GM18951 (cell line): ENCODE measurements around the gene LENEP.

Experiments used
- POLR2A ChIP-seq: IDR thresholded peaks from 4 replicates; pipeline ENCODE4 v1.6.1; 2011; ENCODE audit warnings: mild to moderate bottlenecking; ENCODE audit not compliant: insufficient read length, insufficient read depth; ENCODE audit errors: extremely low read depth
- in situ Hi-C: fragments of 300-500 bp; cut with MboI; formaldehyde crosslinking; loops from one replicate; pipeline ENCODE4 v1.12.0; 2022; ENCODE audit warnings: low sequenced_read_pairs, mixed read lengths, inconsistent platforms; ENCODE audit not compliant: unreplicated experiment

LENEP gene

DNA sequence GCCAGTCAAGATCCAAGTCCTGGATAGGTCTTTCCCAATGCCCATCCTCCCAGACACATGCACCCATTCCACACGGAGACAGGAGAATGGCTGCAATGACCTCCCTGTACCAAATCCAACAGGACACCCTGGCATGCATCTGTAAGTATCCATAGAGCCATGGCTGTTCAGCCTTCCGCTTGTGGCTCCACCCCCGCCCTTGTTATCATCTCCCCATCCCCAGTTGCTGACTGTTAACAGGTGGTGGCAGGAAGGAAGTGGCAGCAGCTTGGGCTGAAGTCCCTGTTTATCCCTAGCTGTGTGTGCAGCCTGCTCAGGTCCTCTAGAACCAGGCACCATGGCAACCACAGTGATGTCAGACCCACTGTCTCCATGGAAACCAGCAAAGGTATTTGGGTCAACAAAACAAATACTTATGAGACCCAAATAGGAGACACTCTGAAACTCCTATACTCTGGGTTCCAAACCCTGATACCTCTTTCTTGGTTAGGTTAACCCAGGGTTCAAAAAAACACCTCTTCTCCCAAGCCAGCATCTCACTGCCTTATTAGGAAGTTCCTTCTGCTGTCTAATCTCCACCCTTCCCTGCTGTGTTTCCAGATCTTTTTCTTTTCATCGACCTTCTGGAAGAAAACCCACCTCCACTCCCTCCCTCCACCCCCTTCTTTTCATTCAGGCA is 38.2 kb upstream of the LENEP start:
- peak; percentile 9 for TF ChIP-seq POLR2A

DNA sequence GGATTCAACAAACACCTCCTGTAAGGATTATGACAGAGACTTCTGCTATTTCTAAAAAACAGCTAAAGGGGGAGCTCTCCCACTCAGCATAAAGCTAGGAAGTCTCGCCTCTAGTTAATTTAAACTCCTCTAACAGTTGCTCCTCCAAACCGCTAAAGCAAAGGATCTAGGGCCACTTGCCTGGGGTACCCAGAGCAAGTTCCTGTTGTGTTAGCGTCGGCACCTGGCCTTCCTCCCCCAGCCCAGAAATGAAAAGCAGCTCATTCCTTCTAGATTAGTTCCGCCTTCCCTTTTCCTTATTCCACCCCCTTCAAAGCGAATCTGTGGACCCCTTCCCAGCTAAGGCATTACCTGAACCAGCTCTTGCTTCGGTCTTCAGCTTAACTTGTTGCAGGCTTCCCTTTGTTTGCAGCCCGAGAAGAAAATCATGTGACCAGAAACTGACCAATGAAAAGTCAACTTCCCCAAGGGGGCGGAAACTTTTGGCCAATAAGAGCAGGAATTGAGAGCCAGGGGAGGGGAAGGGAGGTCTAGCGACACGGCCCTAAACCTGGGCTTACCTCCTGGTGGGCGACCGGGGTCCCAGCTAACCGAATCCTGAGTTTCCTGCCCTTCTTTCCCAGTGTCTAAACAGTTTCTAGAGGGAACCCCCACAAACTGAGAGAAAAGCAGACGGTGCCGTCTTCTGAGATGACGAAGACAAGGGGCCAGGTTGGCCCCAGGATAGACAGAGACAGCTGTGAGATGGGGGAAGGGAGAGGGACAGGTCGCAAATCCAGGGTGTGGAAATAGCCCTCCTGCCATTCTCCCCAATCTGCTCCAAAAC is 37.5 kb upstream of the LENEP start, which contains the start of gene PBXIP1:
Gene PBXIP1 (minus strand): TSS at position 382 of the 826 bp plus-strand sequence. CDS start 2,378 bp downstream, outside the sequence.
- in situ Hi-C loops = no loop called here
- TF ChIP-seq POLR2A = peak; percentile 7

More for the DNA sequence above, 38.2 kb upstream of the LENEP start:
- in situ Hi-C loops = no loop called here

DNA sequence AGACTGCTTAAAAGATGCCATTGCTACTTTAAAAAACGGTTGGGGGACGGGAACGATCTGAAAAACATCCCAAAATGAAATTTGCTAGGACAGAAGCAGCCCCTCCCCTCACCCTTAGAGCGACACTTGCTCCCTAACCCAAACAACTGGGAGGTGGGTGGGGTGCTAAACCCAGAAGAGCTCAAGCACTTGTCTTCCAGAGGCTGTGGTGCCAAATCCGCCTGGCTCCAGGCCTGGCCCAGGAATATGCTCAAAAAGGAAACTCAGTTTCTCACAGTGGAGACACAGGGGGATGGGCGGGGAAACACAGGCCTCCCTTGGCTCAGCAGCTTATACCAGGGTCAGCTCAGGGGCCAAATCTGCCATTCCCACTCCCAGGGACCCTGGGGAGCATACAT is 36.8 kb upstream of the LENEP start:
- in situ Hi-C loops = no loop called here
- peak; percentile 15 for TF ChIP-seq POLR2A

DNA sequence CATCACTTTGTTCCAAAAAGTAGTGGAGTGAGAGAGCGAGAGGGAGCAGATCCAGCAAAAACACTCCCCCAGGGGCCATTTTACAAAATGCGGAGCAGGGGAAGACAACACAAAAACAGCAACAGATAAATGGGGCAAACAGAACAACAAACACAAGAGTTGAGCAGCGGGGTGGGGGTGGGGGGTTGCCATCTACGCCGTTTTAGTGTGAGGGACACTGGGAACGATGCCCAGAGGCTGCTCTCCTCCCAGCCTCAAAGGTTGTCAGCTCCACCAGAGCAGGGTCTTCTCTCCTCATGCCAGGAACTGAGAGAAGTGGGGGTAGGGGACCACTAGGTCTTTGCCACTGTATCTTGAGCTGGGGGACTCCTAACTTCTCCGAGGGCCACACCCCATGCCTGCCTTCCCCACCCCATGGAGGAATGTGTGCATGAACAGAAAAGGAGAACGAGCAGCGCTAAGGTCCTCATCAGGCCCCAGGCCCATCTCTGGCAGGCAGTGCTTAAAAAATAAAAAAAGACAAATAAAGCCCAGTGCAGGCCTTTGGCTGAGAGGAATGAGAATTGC is 36.2 kb upstream of the LENEP start:
- TF ChIP-seq POLR2A = no peak

DNA sequence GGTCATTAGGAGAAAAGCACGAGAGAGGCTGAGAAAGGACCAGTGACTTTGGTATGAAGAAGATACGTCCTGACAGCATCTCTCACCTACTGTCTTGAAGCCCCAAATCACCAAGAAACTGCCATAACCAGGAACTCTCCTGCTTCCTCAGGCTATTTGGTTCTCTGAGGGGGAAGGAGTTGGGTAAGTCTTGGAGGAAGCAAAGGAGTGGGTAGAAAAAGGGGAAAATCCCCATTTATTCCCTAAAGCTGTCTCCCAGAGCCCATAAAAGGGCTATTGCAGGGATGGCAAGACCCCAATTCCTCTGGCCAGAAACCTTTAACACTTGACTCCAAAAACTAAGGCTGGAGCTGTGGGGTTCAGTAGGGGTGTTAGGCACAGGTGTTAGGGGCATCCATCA is 35.4 kb upstream of the LENEP start:
- in situ Hi-C loops = no loop called here
- no peak for TF ChIP-seq POLR2A

More for the DNA sequence above, 36.2 kb upstream of the LENEP start:
- in situ Hi-C loops = no loop called here

DNA sequence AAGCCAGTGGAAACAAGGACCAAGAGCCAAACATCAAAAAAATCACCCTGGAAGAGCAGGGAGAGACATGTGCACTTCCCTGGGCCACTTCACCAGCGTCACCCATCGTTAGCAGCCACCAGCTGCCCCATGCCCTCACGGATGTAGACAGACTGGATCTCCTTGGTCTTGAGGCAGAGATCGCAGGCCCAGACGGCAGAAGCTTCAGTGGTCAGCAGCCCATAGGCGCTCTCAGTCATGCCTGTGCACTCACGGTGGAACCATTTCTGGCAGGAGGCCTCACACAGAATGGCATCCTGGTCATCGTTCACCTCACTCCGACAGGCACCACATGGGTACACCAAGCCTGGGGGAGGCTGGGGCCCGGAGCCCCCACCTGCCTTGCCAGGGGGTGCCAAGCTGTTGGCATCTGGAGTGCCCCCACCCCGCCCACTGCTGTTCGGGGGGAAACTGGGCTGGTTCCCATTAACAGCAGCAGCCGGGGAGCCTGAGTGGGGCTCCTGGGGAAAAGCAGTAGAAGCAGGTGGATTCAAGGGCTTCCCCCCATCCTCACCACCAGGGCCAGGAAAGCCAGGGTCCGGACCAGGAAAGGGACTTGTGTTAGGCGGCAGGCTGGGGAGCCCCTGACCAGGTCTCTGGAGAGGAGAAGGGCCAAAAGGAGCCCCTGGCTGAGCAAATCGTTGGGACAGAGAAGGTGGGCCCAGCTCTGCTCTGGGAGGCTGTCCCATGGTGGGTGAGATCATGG is 34.5 kb upstream of the LENEP start:
- in situ Hi-C loops = no loop called here
- no peak for TF ChIP-seq POLR2A

DNA sequence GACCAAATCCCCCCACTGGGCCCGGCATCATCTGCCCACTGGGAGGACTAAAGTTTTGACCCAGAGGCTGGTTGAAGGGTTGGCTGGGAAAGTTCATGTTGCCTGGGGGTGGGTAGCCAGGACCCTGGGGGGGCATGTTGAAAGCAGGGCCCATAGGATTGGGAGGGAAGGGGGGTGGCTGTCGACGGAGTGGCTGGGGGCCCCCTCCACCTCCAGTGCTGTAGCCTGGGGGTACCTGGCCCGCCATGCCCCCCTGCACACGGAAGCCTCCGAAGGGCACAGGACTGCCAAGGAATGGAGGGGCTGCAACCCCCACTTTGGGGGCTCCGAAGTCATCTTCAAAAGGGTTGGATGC is 34.0 kb upstream of the LENEP start:
- in situ Hi-C loops = no loop called here
- no peak for TF ChIP-seq POLR2A

DNA sequence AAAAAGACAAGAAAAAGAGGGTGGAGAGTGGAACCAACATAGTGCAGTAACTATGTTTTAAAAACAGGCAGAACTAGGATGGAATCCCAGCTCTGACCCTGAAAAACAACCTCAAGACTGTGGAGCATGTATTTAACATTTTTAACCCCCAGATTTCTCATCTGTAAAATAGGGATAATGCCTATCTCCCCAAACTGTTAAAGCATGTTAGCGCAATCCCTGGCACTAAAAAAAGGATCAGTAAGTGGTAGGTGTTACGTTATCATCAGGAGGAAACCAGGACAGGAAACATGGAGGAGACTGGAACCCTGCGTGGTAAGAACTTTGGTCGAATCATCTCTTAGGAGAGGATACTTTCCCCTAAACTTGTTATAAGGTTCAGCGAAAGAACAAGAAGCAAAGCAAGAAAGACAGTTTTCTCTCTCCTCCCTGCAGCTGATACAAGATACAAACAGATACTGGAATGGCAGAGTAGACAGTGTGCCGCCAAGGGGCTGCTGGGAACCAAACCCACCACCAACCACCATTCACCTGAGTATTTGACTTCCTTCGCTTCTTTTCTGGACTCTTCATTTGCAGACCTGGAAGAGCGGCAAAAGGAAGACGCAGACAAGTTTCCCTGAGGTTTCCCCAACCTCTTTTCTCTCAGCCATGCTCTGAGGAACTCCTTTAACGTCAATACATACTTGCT is 32.8 kb upstream of the LENEP start:
- in situ Hi-C loops = no loop called here
- TF ChIP-seq POLR2A = no peak

DNA sequence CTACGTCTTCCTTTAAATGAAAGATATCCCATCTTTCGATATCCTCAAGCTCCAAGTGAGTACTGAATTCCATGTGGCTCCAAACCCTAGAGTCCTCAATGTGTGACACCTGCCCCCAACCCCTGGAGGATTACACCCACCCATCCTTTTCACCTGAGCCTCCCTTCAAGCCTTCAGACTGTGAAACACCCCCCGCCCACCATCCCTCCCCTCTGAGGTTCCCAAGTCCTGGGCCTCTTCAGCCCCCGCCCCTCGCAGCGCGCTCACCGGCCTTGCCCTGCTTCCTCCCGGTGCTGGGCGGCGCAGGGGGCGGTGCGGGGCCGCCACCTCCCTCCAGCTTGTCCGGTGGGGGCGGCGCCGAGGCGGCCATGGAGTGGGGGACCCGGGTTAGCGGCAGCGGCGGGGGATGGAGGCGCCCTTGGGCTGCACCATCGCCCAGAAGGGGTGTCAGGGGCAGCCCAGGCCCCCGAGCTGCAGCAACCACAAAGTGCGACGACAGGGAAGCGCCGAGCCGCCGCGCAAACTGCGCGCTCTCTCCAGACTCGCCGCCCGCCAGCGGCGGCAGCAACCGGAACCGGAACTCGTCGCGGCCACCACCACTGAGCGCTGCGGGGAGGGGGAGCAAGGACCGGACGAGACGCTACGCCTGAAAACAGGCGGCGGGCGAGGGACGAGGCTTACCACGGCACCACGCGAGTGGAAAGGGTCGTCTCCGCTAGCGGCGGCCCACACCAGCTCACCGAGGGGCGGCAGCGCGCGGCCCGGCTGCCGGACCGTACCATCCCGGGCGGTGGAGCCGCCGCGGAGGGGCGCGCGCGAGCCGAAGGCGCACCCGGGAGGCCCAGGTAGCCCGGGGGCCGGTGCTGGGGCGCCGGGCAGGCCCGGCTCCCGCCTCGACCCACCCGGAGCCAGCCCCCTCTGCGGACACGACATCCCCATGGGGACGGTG is 31.9 kb upstream of the LENEP start, which contains the start of gene PYGO2:
Gene PYGO2 (minus strand): TSS at position 576 of the 949 bp plus-strand sequence. CDS start 206 bp downstream, at position 370.
- in situ Hi-C loops = no loop called here
- TF ChIP-seq POLR2A = peak; percentile 94

DNA sequence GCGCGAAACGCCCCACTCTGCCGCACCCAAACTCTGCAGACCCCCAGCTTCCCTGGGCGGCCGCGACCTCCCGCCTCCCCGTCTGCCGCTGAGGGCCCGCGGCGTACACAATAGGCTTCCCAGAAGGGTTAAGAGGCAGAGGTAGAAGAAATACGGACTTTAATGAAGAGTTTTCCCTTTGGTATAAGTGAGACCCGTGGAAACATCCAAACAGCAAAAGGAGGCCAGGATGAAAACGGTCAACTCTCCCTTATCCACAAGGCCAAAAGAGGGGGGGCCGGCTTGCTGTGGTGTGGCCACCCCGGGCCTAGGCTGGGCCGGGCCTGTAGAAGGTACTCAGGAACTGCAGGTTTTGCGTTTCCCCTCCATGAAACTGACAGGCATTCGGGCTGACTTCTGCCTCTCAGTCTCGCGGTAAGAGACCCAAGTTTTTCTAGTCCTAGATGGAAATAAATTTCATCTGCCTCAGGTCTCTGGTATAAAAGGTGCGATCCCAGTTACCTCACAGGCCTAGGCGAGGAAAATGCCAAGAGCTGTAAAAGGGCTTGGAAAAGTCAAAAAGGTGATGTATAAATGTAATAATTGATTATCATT is 31.1 kb upstream of the LENEP start:
- TF ChIP-seq POLR2A = no peak
- in situ Hi-C loops = no loop called here

DNA sequence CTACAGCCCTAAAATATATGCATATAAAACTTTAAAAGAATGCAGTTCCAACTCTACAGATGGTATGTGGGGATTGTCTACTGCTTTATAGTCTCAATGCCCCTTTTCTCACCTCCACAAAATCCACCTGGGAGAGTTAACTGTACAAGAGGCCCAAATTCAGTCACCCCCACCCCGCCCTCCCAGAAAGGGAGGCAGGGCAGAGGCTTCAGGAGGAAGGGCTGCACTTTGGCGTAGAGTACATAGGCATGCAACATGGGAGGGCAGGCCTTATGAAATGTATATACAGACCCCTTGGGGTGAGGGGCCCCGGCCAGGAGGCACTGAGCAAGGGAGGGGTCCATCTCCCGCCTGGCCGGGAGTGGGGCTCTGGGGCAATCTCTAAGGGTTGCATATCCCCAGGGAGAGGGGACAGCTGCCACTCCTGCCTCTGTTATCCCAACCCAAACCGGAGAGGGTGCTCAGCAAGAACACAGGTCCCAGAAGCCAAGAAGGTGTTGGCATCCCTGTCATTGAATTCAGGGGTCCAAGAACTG is 30.5 kb upstream of the LENEP start:
- in situ Hi-C loops = no loop called here
- TF ChIP-seq POLR2A = no peak
